ENCODE measurements around the gene BSCL2. TPM values are rescaled to one million over a fixed set of nuclear protein-coding genes. Genes with fewer than 3 reads are reported as not detected.
"Not testable (repeated sequence)": the region's sequence is repeated elsewhere in the genome, so short reads cannot be mapped to it uniquely, and the experiment has no call there.

The BSCL2 gene
- total and polyA plus RNA-seq, 8 donors = 39.9 to 109 (median 49.5) TPM

DNA sequence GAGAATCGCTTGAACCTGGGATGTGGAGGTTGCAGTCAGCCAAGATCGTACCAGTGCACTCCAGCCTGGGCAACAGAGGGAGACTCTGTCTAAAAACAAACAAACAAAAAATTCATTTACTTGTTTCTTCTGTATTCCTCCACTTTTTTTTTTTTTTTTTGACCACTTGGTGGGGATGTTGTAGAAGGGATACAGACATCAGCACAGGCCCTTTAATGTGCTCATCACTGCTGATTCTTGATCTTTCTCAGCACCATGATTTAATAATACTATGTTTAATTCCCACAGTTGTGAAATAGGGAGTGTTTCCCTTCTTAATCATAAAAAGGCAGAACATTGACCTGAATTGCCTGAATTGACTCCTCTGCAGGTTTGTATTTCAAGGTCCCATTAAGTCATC lies 25.6 kb upstream of the BSCL2 start:
- Histone ChIP-seq H3K4me3 (no peak overlapping the region), H3K9me3 (no peaks in the 10 kb centered on the region), H3K27me3 (no peaks in the 10 kb centered on the region), H3K36me3 (peaks cover 0 to 63% of the 10 kb centered on the region in 2 donors), H3K4me1 (peaks cover 13 to 36% of the 10 kb centered on the region in 2 donors), H3K27ac (no peak overlapping the region)
- no peak for TF ChIP-seq CTCF (IDR thresholded peaks at IDR 0.05)
- DNase-seq = no peak
- intact Hi-C loops (cut with DNase I) = no loop called here
- no peak for ATAC-seq

GRCh38 chr11:62730076-62730475 lies 22.9 kb upstream of the BSCL2 start:
- Histone ChIP-seq H3K4me3 (peak overlapping the region in 1 of 2 donors; percentile 95), H3K27ac (peak overlapping the region in 1 of 2 donors; percentile 94)

DNA sequence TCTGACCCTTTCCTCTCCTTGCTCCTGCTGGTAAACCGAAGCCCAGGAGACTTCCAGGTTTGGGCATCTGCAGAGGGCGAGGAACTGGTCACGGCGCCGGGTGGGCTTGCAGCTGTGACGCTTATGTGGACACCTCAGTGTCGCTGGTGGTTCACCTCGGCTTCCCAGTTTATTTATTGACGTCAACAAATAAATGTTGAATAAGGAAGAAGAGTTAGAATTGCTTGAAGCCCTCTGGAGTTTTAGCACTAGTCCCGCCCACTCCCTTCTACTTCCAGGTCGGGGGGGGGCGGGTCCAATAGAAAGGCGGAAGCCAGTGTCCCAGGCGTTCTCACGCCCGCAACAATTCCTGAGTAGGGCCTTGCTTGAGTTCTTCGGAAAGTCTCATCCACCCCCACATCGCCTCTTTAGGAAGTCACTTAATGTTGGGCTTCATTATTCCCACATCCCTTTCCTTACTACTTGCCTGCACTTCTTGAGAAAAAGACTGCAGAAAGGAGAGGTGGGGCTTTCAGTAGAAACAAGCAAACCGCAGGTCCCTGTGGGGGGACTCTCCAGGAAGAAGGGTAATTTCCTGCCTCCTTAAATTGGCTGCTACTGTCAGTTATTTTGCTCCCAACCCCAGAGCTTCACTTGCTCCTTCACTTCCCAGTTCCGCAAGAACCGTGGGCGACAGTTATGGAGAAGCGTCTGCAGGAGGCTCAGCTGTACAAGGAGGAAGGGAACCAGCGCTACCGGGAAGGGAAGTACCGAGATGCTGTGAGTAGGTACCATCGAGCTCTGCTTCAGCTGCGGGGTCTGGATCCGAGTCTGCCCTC lies 21.2 kb upstream of the BSCL2 start, which contains the start of gene TTC9C:
TTC9C (plus strand) TSS at position 316 of the 818 bp plus-strand sequence; CDS start at position 679, 363 bp downstream.
- ATAC-seq = peak; percentile 80

More at GRCh38 chr11:62730076-62730475, 22.9 kb upstream of the BSCL2 start:
- DNase-seq; intact Hi-C loops (cut with DNase I); H3K9me3 ChIP-seq; H3K27me3 ChIP-seq; ATAC-seq: not testable (repeated sequence)
- Histone ChIP-seq H3K4me1 (peaks cover 17 to 44% of the 10 kb centered on the region in 2 donors), H3K36me3 (peaks cover 0 to 35% of the 10 kb centered on the region in 2 donors)

DNA sequence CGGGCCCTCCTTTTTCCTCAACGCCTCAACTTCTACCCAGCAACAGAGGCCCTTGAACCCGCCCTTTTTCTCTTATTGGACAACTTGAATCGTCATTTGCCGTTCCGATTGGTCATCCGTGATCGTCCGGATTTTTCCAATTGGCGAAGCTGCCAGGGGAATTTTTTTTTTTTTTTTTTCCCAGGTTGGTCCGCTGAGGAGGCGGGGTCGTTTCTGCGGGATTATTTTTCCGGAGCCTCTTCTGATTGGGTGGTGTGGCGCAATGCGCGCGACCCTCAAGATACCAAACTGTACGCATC lies 20.6 kb upstream of the BSCL2 start:
- ATAC-seq = peak; percentile 77

More for the DNA sequence above, 21.2 kb upstream of the BSCL2 start, which contains the start of gene TTC9C:
- H3K27me3 ChIP-seq = no peaks in the 10 kb centered on the region
- peak; percentile 83 to 91 (median 88) for DNase-seq
- intact Hi-C loops (cut with DNase I) = no loop called here
- H3K27ac ChIP-seq = peak within 1 kb of the TSS; percentile 94 to 98
- peaks cover 0 to 26% of the 10 kb centered on the region in 2 donors for H3K36me3 ChIP-seq
- peak within 1 kb of the TSS; percentile 95 to 96 for H3K4me3 ChIP-seq
- H3K4me1 ChIP-seq = peaks cover 28 to 61% of the 10 kb centered on the region in 2 donors
- no peaks in the 10 kb centered on the region for H3K9me3 ChIP-seq
- TF ChIP-seq CTCF (IDR thresholded peaks at IDR 0.05) = no peak

GRCh38 chr11:62727165-62727871 lies 20.1 kb upstream of the BSCL2 start, which contains the start of gene HNRNPUL2:
Gene HNRNPUL2 (minus strand): TSS chr11:62727457. CDS start chr11:62727156, 301 bp downstream.
- Histone ChIP-seq H3K27ac (peak within 1 kb of the TSS; percentile 94 to 98), H3K4me1 (peaks cover 28 to 58% of the 10 kb centered on the region in 2 donors), H3K9me3 (no peaks in the 10 kb centered on the region), H3K4me3 (peak within 1 kb of the TSS; percentile 95 to 96), H3K27me3 (no peaks in the 10 kb centered on the region), H3K36me3 (peaks cover 7 to 27% of the 10 kb centered on the region in 2 donors)
- intact Hi-C loops (cut with DNase I) = no loop called here
- no peak for TF ChIP-seq CTCF (IDR thresholded peaks at IDR 0.05)
- ATAC-seq (peak; percentile 89), DNase-seq (peak; percentile 99 to 100 (median 100))

More for the DNA sequence above, 20.6 kb upstream of the BSCL2 start:
- no peaks in the 10 kb centered on the region for H3K9me3 ChIP-seq
- peaks cover 5 to 26% of the 10 kb centered on the region in 2 donors for H3K36me3 ChIP-seq
- TF ChIP-seq CTCF (IDR thresholded peaks at IDR 0.05) = no peak
- peak overlapping the region; percentile 95 to 96 for H3K4me3 ChIP-seq
- intact Hi-C loops (cut with DNase I) = no loop called here
- H3K27ac ChIP-seq = peak overlapping the region; percentile 94 to 98
- H3K4me1 ChIP-seq = peaks cover 28 to 63% of the 10 kb centered on the region in 2 donors
- peak in 3 of 4 donors; percentile 88 to 100 (median 97) for DNase-seq
- H3K27me3 ChIP-seq = no peaks in the 10 kb centered on the region
